GM12878 (cell line): ENCODE results near the gene TAF6. TPM values are rescaled to one million over a fixed set of nuclear protein-coding genes. Genes with fewer than 3 reads are reported as not detected.

Experiments used
- ATAC-seq: fragments of 200-7000 bp; cut with Tn5 transposase; 3 replicates; pipeline ENCODE4 v1.9.1; 2020; ENCODE audit warnings: mild to moderate bottlenecking, moderate library complexity
- BruUV-seq: library from RNA; stranded (reverse); fragments of 400-500 nt; replicated peaks from 2 replicates; lab custom pipeline; 2021; lab: Mats Ljungman, UMichigan
- CTCF ChIA-PET: fragments of 300-600 bp; sonication (Branson Sonifier 250); formaldehyde crosslinking; extraction: SDS; loops from one replicate; lab custom pipeline; 2021; ENCODE audit warnings: inconsistent platforms; lab: Yijun Ruan, JAX
- POLR2A ChIA-PET: fragments of 350-600 bp; formaldehyde crosslinking; extraction: SDS; loops from one replicate; lab custom pipeline; 2021; ENCODE audit warnings: inconsistent platforms; lab: Charles Lee
- RAD21 ChIA-PET: fragments of 300-600 bp; sonication (Branson Sonifier 250); formaldehyde crosslinking; loops from one replicate; lab custom pipeline; 2023; ENCODE audit warnings: antibody characterized with exemption; ENCODE audit not compliant: unreplicated experiment; lab: Charles Lee
- SMC1A ChIA-PET: fragments of 300-600 bp; sonication (Branson Sonifier 250); formaldehyde crosslinking; loops from one replicate; lab custom pipeline; 2023; ENCODE audit not compliant: unreplicated experiment, uncharacterized antibody; lab: Charles Lee
- DNase-seq: peaks from one replicate; pipeline ENCODE4 v3.0.0-alpha.2; 2011; ENCODE audit warnings: low read depth, low spot score
- FAIRE-seq: peaks from 3 replicates; lab custom pipeline; 2011; peaks lifted over from hg19 to GRCh38; lab: Jason Lieb, UNC
- H2AFZ ChIP-seq: 2 replicates; pipeline ENCODE4 v1.6.0; 2011; ENCODE audit warnings: low read depth, low read length, control low read depth; ENCODE audit not compliant: control insufficient read depth
- H3K27ac ChIP-seq: 2 replicates; pipeline ENCODE4 v1.5.1; 2011; ENCODE audit warnings: control low read depth; ENCODE audit not compliant: control insufficient read depth, insufficient read depth
- H3K27me3 ChIP-seq, 2 experiments: replicated peaks in 1 of 2; 2 replicates each; pipeline versions ENCODE4 v1.6.0 to v1.6.1; 2011; ENCODE audit warnings: low read length in 1 of 2; ENCODE audit not compliant: control insufficient read depth in 2 of 2, insufficient read depth in 2 of 2
- H3K36me3 ChIP-seq, 2 experiments: 2 replicates each; pipeline ENCODE4 v1.5.1; 2011; ENCODE audit warnings: low read length in 1 of 2; ENCODE audit not compliant: control insufficient read depth in 2 of 2, insufficient read depth in 2 of 2
- H3K4me1 ChIP-seq: 2 replicates; pipeline ENCODE4 v1.6.1; 2011; ENCODE audit warnings: mild to moderate bottlenecking, low read length, moderate library complexity, mixed read lengths; ENCODE audit not compliant: control insufficient read depth, insufficient read depth
- H3K4me2 ChIP-seq: 2 replicates; pipeline ENCODE4 v1.6.0; 2011; ENCODE audit warnings: control low read depth; ENCODE audit not compliant: control insufficient read depth, insufficient read depth
- H3K4me3 ChIP-seq: fragments of 200-600 bp; sonication (generic); 2 replicates; pipeline ENCODE4 v1.5.1; 2016
- H3K79me2 ChIP-seq: 2 replicates; pipeline ENCODE4 v1.6.0; 2011; ENCODE audit warnings: low read length; ENCODE audit not compliant: control insufficient read depth, insufficient read depth
- H3K9ac ChIP-seq: 2 replicates; pipeline ENCODE4 v1.8.0; 2011; ENCODE audit warnings: low read length, control low read depth, mixed read lengths; ENCODE audit not compliant: control insufficient read depth, insufficient read depth
- H3K9me3 ChIP-seq: replicated peaks from 3 replicates; pipeline ENCODE4 v1.5.1; 2011; ENCODE audit warnings: mild to moderate bottlenecking, low read length; ENCODE audit not compliant: control insufficient read depth, insufficient read depth
- H4K20me1 ChIP-seq: 2 replicates; pipeline ENCODE4 v1.6.0; 2011; ENCODE audit not compliant: control insufficient read depth, insufficient read depth
- CHD1 ChIP-seq: IDR thresholded peaks from 2 replicates; pipeline ENCODE4 v1.6.1; 2012; ENCODE audit warnings: low read depth, low read length, improper control_type of control experiment
- CREB1 ChIP-seq: IDR thresholded peaks from 2 replicates; pipeline ENCODE4 v1.6.1; 2012; ENCODE audit warnings: low read depth, mild to moderate bottlenecking, inconsistent platforms
- JUND ChIP-seq: IDR thresholded peaks from 2 replicates; pipeline ENCODE4 v1.6.1; 2012; ENCODE audit warnings: low read depth, mild to moderate bottlenecking, low read length, improper control_type of control experiment, moderate library complexity
- MEF2A ChIP-seq: IDR thresholded peaks from 2 replicates; pipeline ENCODE4 v1.6.1; 2011; ENCODE audit warnings: low read depth, mild to moderate bottlenecking, low read length, moderate library complexity; ENCODE audit not compliant: insufficient read depth
- NR2F1 ChIP-seq: fragments of 450-650 bp; conservative IDR thresholded peaks from 2 replicates; pipeline ENCODE4 v1.6.1; 2017; ENCODE audit warnings: mild to moderate bottlenecking
- STAT1 ChIP-seq: fragments of 450-650 bp; conservative IDR thresholded peaks from 2 replicates; pipeline ENCODE4 v1.6.1; 2014; ENCODE audit warnings: antibody characterized with exemption, mild to moderate bottlenecking
- TARDBP ChIP-seq: IDR thresholded peaks from 2 replicates; pipeline ENCODE4 v1.6.1; 2016; ENCODE audit warnings: borderline replicate concordance
- TCF12 ChIP-seq: IDR thresholded peaks from 2 replicates; pipeline ENCODE4 v1.6.1; 2011; ENCODE audit warnings: low read depth, mild to moderate bottlenecking, low read length
- WGBS: methylation state at CpG from one replicate; pipeline ENCODE4 v1.1.6; 2016; ENCODE audit warnings: low lambda C conversion rate; ENCODE audit not compliant: insufficient replicate concordance, insufficient coverage; ENCODE audit errors: missing lambda C conversion rate; 5-methylcytosine and 5-hydroxymethylcytosine counted together
- in situ Hi-C: fragments of 300-500 bp; cut with MboI; formaldehyde crosslinking; loops from 9 replicates; pipeline ENCODE4 v1.14.3; 2018; ENCODE audit warnings: mixed read lengths
- intact Hi-C: fragments of 100-400 bp; cut with micrococcal nuclease; formaldehyde crosslinking; loops from one replicate; pipeline ENCODE4 v1.14.2; 2022; ENCODE audit not compliant: unreplicated experiment
- polyA plus RNA-seq, 11 experiments: library from polyadenylated mRNA; depleted of rRNA in 4 of 11; unstranded in 6 of 11; stranded (reverse) in 5 of 11; fragments of >200 nt; fragmentation: Nextera tagmentation in 4 of 11; fragmentation: Illumina TruSeq in 1 of 11; extraction: Ambion mirVana in 4 of 11; extraction: Trizol in 1 of 11; gene quantifications; 1 replicate in 1 of 11; 2 replicates in 10 of 11; pipeline versions ENCODE4 v1.2.1 to v1.2.3, GENCODE V29; 2011 to 2016; ENCODE audit warnings: inconsistent platforms in 2 of 11, missing spikeins in 2 of 11, low read depth in 1 of 11
- total RNA-seq, 4 experiments: library from RNA; depleted of rRNA in 3 of 4; stranded (reverse); fragments of >200 nt in 3 of 4; fragmentation: Illumina TruSeq in 1 of 4; extraction: Trizol in 1 of 4; gene quantifications; 2 replicates each; pipeline versions ENCODE4 v1.2.1 to v1.2.3, GENCODE V29; 2013 to 2021
- TF ChIP-seq, protein P1 (sequence below): IDR thresholded peaks from 2 replicates; pipeline ENCODE4 v1.6.1; 2011; ENCODE audit warnings: borderline replicate concordance, low read depth, mild to moderate bottlenecking, moderate library complexity, mixed read lengths, low read length; ENCODE audit not compliant: insufficient read depth; ENCODE audit errors: extremely low read length
- TF ChIP-seq, protein P2 (sequence below): fragments of 450-650 bp; IDR thresholded peaks from 2 replicates; pipeline ENCODE4 v1.6.1; 2018; ENCODE audit warnings: mild to moderate bottlenecking, low read depth, moderate library complexity; ENCODE audit not compliant: partially characterized antibody
- TF ChIP-seq, protein P3 (sequence below): fragments of 450-650 bp; IDR thresholded peaks from 2 replicates; pipeline ENCODE4 v1.6.1; 2017; ENCODE audit warnings: mild to moderate bottlenecking, moderate library complexity
- TF ChIP-seq, protein P4 (sequence below): fragments of 450-650 bp; IDR thresholded peaks from 2 replicates; pipeline ENCODE4 v1.6.1; 2017; ENCODE audit warnings: borderline replicate concordance
- TF ChIP-seq, protein P5 (sequence below): fragments of 450-650 bp; IDR thresholded peaks from 2 replicates; pipeline ENCODE4 v1.6.1; 2017; ENCODE audit warnings: low read depth, mild to moderate bottlenecking, moderate library complexity

The TAF6 gene
- total and polyA plus RNA-seq, 10 of the 15 experiments (the other 5 are each of a cell fraction or from before 2014, with no cell fraction given): 0.27 to 42.6 (median 17.0) TPM

DNA sequence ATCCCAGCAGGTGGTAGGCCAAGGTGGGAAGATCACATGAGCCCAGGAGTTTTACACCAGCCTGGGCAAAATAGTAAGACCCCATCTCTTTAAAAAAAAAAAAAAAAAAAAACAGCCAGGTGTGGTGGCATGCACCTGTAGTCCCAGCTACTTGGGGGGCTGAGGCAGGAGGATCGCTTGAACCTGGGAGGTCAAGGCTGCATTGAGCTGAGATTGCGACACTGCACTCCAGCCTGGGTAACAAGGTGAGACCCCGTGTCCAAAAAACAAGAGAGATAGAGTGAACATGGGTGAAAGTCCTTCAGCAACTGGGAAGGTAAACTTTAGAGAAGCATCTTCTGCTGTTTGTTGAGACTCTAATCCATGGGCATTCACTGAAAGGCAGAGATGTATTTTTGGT, 23.3 kb upstream of the TAF6 start:
- Histone ChIP-seq H3K79me2 (no peaks in the 10 kb centered on the region), H3K4me1 (peaks cover 14% of the 10 kb centered on the region), H3K9me3 (no peaks in the 10 kb centered on the region; the same call in 2 of the 3 replicates), H4K20me1 (no peaks in the 10 kb centered on the region), H3K27ac (no peak overlapping the region), H3K36me3 (no peaks in the 10 kb centered on the region), H3K27me3 (no peaks in the 10 kb centered on the region), H3K4me2 (no peak overlapping the region), H2AFZ (no peak overlapping the region), H3K4me3 (no peak overlapping the region), H3K9ac (no peak overlapping the region)
- ATAC-seq (no peak), DNase-seq (no peak), FAIRE-seq (no peak)
- 79% methylated on average over 3 of the region's 3 CpGs for WGBS
- in situ Hi-C loops (no loop called here), intact Hi-C loops (no loop called here)
- no TSS peak for BruUV-seq
- ChIA-PET RAD21 (interaction anchor here (1.2 to 2.0 kb wide), 2 partner anchors 10 to 25 kb away, joined by 4 to 5 read pairs; no protein-coding TSS in a partner anchor), SMC1A (interaction anchor here (1.1 to 1.7 kb wide), 3 partner anchors 9 to 48 kb away, joined by 3 to 6 read pairs (median 5); no protein-coding TSS in a partner anchor), CTCF (interaction anchor here (1.2 to 3.4 kb wide), 3 partner anchors 11 to 76 kb away, joined by 3 to 16 read pairs (median 3); no protein-coding TSS in a partner anchor), POLR2A (interaction anchor here (0.6 to 1.6 kb wide), 5 partner anchors 16 to 1691 kb away, joined by 3 to 6 read pairs (median 4); partner anchors contain the start of genes MEPCE and TRAPPC14)
- TF ChIP-seq CREB1: no peak
- TF ChIP-seq, protein P1, sequence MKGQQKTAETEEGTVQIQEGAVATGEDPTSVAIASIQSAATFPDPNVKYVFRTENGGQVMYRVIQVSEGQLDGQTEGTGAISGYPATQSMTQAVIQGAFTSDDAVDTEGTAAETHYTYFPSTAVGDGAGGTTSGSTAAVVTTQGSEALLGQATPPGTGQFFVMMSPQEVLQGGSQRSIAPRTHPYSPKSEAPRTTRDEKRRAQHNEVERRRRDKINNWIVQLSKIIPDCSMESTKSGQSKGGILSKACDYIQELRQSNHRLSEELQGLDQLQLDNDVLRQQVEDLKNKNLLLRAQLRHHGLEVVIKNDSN: no peak
- TF ChIP-seq, protein P2, sequence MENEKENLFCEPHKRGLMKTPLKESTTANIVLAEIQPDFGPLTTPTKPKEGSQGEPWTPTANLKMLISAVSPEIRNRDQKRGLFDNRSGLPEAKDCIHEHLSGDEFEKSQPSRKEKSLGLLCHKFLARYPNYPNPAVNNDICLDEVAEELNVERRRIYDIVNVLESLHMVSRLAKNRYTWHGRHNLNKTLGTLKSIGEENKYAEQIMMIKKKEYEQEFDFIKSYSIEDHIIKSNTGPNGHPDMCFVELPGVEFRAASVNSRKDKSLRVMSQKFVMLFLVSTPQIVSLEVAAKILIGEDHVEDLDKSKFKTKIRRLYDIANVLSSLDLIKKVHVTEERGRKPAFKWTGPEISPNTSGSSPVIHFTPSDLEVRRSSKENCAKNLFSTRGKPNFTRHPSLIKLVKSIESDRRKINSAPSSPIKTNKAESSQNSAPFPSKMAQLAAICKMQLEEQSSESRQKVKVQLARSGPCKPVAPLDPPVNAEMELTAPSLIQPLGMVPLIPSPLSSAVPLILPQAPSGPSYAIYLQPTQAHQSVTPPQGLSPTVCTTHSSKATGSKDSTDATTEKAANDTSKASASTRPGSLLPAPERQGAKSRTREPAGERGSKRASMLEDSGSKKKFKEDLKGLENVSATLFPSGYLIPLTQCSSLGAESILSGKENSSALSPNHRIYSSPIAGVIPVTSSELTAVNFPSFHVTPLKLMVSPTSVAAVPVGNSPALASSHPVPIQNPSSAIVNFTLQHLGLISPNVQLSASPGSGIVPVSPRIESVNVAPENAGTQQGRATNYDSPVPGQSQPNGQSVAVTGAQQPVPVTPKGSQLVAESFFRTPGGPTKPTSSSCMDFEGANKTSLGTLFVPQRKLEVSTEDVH: no peak
- no peak for TF ChIP-seq TCF12
- no peak for TF ChIP-seq CHD1
- TF ChIP-seq, protein P3, sequence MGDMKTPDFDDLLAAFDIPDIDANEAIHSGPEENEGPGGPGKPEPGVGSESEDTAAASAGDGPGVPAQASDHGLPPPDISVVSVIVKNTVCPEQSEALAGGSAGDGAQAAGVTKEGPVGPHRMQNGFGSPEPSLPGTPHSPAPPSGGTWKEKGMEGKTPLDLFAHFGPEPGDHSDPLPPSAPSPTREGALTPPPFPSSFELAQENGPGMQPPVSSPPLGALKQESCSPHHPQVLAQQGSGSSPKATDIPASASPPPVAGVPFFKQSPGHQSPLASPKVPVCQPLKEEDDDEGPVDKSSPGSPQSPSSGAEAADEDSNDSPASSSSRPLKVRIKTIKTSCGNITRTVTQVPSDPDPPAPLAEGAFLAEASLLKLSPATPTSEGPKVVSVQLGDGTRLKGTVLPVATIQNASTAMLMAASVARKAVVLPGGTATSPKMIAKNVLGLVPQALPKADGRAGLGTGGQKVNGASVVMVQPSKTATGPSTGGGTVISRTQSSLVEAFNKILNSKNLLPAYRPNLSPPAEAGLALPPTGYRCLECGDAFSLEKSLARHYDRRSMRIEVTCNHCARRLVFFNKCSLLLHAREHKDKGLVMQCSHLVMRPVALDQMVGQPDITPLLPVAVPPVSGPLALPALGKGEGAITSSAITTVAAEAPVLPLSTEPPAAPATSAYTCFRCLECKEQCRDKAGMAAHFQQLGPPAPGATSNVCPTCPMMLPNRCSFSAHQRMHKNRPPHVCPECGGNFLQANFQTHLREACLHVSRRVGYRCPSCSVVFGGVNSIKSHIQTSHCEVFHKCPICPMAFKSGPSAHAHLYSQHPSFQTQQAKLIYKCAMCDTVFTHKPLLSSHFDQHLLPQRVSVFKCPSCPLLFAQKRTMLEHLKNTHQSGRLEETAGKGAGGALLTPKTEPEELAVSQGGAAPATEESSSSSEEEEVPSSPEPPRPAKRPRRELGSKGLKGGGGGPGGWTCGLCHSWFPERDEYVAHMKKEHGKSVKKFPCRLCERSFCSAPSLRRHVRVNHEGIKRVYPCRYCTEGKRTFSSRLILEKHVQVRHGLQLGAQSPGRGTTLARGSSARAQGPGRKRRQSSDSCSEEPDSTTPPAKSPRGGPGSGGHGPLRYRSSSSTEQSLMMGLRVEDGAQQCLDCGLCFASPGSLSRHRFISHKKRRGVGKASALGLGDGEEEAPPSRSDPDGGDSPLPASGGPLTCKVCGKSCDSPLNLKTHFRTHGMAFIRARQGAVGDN: no peak
- TF ChIP-seq, protein P4, sequence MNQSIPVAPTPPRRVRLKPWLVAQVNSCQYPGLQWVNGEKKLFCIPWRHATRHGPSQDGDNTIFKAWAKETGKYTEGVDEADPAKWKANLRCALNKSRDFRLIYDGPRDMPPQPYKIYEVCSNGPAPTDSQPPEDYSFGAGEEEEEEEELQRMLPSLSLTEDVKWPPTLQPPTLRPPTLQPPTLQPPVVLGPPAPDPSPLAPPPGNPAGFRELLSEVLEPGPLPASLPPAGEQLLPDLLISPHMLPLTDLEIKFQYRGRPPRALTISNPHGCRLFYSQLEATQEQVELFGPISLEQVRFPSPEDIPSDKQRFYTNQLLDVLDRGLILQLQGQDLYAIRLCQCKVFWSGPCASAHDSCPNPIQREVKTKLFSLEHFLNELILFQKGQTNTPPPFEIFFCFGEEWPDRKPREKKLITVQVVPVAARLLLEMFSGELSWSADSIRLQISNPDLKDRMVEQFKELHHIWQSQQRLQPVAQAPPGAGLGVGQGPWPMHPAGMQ: no peak
- TF ChIP-seq TARDBP: no peak
- no peak for TF ChIP-seq JUND
- no peak for TF ChIP-seq MEF2A
- TF ChIP-seq NR2F1: no peak
- TF ChIP-seq, protein P5, sequence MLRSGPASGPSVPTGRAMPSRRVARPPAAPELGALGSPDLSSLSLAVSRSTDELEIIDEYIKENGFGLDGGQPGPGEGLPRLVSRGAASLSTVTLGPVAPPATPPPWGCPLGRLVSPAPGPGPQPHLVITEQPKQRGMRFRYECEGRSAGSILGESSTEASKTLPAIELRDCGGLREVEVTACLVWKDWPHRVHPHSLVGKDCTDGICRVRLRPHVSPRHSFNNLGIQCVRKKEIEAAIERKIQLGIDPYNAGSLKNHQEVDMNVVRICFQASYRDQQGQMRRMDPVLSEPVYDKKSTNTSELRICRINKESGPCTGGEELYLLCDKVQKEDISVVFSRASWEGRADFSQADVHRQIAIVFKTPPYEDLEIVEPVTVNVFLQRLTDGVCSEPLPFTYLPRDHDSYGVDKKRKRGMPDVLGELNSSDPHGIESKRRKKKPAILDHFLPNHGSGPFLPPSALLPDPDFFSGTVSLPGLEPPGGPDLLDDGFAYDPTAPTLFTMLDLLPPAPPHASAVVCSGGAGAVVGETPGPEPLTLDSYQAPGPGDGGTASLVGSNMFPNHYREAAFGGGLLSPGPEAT: no peak
- TF ChIP-seq STAT1: no peak
